Upper lobe of right lung (tissue), 1 donor: ENCODE measurements around the gene GOLGA1. TPM values are rescaled to one million over a fixed set of nuclear protein-coding genes. Genes with fewer than 3 reads are reported as not detected.

Experiments used
- ATAC-seq: fragments of 200-7000 bp; cut with Tn5 transposase; one replicate; pipeline ENCODE4 v1.9.1; 2020; ENCODE audit warnings: mild to moderate bottlenecking, moderate library complexity
- DNase-seq: peaks from one replicate; pipeline ENCODE4 v3.0.0-alpha.2; 2020
- H3K27ac ChIP-seq: fragments of 200-600 bp; one replicate; pipeline ENCODE4 v1.8.0; 2022
- H3K27me3 ChIP-seq: fragments of 200-600 bp; one replicate; pipeline ENCODE4 v1.8.0; 2022; ENCODE audit warnings: mild to moderate bottlenecking
- H3K36me3 ChIP-seq: fragments of 200-600 bp; one replicate; pipeline ENCODE4 v1.8.0; 2022
- H3K4me1 ChIP-seq: fragments of 200-600 bp; one replicate; pipeline ENCODE4 v1.8.0; 2022
- H3K4me3 ChIP-seq: fragments of 200-600 bp; one replicate; pipeline ENCODE4 v1.8.0; 2022; ENCODE audit warnings: mild to moderate bottlenecking
- H3K9me3 ChIP-seq: fragments of 200-600 bp; one replicate; pipeline ENCODE4 v1.8.0; 2022
- CTCF ChIP-seq: fragments of 200-600 bp; IDR thresholded peaks from one replicate; pipeline ENCODE4 v1.8.0; 2022; ENCODE audit warnings: antibody characterized with exemption
- intact Hi-C: fragments of 100-400 bp; cut with DNase I; formaldehyde crosslinking; loops from one replicate; pipeline ENCODE4 v1.11.0; 2022
- long read RNA-seq: library from polyadenylated mRNA; unstranded; transcript quantifications from one replicate; pipeline ENCODE4 v2.0.0, GENCODE V29; 2021
- total RNA-seq: library from RNA; stranded (reverse); fragmentation: NEBNext Ultra II Directional; extraction: Animal tissue kit (Norgen Biotek cat#: 25700); gene quantifications from one replicate; pipeline ENCODE4 v1.2.1, GENCODE V29; 2021
- donor health status: DM: no; HTN: yes; CAD: no; lungs with severe emphysema.

The GOLGA1 gene
- 17.9 TPM for total RNA-seq
- long read RNA-seq, full-length matches to known transcripts: 9 of 31 reads
- long read RNA-seq, partial matches to known transcripts: 5 of 31 reads
- long read RNA-seq, other reads (novel, unspliced or antisense): 17 of 31 reads

DNA sequence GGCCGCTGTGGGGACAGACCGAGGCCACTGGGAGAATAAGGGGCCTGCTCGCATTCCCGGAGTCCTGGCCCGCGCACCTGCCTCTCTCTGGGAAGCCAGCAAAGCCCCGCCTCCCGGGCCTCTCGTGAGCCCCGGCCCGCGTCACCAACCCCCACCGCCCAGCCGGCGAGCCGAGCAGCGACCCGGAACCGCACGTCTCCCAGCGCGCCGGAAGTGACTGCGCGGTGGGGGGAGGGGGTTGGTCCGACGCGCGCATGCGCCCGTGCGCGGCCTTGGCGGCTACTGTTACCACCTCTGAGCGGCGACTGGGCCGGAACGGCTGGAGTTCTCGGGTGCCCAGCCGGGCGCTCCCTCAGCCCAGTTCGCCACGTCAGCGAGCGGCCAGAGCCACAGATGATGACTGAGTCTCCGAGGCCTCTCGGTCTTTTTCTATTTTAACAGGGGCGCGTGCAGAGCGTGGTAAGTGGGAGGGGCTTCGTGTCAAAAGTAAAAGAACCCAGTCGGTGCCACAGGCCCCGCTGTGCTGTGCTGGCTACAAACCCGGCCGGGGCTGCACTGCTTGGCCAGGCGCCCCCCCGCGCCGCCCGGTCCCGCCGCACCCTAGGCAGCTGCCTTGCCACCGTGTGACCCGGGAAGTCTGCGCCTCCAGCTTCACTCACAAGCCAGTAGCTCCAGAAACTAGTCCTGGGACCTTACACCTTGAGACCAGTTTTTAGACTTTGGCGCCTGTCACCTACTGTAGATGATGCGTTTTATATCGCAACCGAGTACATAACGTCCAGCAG is at the start of gene GOLGA1:
GOLGA1 (minus strand) TSS at position 190 of the 785 bp plus-strand sequence. CDS start 2,372 bp downstream, outside the sequence.
- peak; percentile 99 for DNase-seq
- Histone ChIP-seq H3K4me3 (peak within 1 kb of the TSS; percentile 90), H3K27ac (peak within 1 kb of the TSS; percentile 97), H3K27me3 (no peaks in the 10 kb centered on the region), H3K36me3 (peaks cover 25% of the 10 kb centered on the region), H3K9me3 (no peaks in the 10 kb centered on the region), H3K4me1 (peaks cover 15% of the 10 kb centered on the region)
- no peak for TF ChIP-seq CTCF
- intact Hi-C loops: no loop called here
- peak; percentile 98 for ATAC-seq

DNA sequence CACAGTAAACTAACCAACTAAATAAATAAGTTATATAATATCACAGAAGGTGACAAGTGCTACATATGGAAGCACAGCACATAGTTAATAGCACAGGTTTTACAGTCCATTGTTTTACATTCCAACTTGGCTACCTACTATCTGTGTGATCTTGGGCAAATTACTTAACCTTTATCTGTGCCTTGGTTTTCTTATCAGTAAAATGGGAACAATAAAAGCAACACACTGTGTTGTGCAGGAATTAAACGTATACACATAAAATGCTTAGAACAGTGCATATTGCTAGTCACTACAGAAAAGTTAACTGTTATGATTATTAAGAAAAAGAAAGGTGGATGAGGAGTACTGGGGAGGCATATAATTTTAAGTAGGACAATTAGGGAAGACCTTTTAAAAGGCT is 42.8 kb upstream of the GOLGA1 start:
- Histone ChIP-seq H3K36me3 (peaks cover 13% of the 10 kb centered on the region), H3K9me3 (no peaks in the 10 kb centered on the region), H3K27me3 (no peaks in the 10 kb centered on the region), H3K27ac (no peak overlapping the region), H3K4me3 (no peak overlapping the region), H3K4me1 (no peaks in the 10 kb centered on the region)
- DNase-seq: no peak
- TF ChIP-seq CTCF: no peak
- no peak for ATAC-seq
- intact Hi-C loops: no loop called here

DNA sequence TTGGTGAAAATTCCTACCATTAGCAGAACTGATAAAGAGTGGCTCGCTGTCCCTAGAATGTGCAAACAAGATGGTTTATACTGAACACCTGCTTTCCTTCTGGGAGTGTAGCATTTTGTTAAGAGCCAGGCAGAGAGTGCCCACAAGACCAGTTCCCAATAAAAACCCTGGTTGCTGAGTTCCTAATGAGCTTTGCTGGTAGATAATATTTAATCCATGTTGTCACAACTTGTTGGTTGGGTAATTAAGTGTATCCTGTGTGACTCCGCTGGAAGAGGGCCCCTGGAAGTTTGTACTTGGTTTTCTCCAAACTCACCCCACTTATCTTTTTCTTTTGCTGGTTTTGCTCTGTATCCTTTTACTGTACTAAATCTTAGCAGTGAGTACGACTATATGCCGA is 39.5 kb upstream of the GOLGA1 start:
- no peak overlapping the region for H3K4me3 ChIP-seq
- no peak for DNase-seq
- H3K4me1 ChIP-seq: no peaks in the 10 kb centered on the region
- no peaks in the 10 kb centered on the region for H3K9me3 ChIP-seq
- peaks cover 18% of the 10 kb centered on the region for H3K36me3 ChIP-seq
- no peaks in the 10 kb centered on the region for H3K27me3 ChIP-seq
- intact Hi-C loops: no loop called here
- TF ChIP-seq CTCF: no peak
- ATAC-seq: no peak
- no peak overlapping the region for H3K27ac ChIP-seq

DNA sequence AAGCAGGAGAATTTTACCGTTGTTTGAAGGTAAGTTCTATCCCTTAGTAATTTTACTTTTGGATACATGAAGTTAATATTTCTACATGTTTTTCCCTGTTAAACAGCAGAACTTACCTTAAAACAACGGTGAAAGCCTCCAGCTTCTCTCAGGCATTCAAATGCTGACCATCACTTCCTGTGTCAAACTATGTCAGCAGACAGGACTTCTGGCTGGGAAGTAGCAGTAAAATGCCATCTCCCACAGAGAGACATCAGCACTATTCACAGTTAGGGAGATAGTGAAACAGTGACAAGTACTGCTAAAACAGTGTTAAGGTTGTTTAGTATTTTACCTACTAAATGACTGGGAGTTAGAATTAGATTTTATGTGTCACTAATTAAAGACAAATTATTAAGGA is 34.2 kb upstream of the GOLGA1 start:
- Histone ChIP-seq H3K4me3 (no peak overlapping the region), H3K9me3 (no peaks in the 10 kb centered on the region), H3K4me1 (no peaks in the 10 kb centered on the region), H3K27ac (no peak overlapping the region), H3K36me3 (peaks cover 36% of the 10 kb centered on the region), H3K27me3 (no peaks in the 10 kb centered on the region)
- ATAC-seq: no peak
- intact Hi-C loops: no loop called here
- TF ChIP-seq CTCF: no peak
- no peak for DNase-seq

- ATAC-seq (no peak), DNase-seq (no peak)
- H3K27me3 ChIP-seq: no peaks in the 10 kb centered on the region
- no peaks in the 10 kb centered on the region for H3K4me1 ChIP-seq
- peaks cover 44% of the 10 kb centered on the region for H3K36me3 ChIP-seq
- H3K4me3 ChIP-seq: no peak overlapping the region
- intact Hi-C loops: no loop called here
- H3K9me3 ChIP-seq: no peaks in the 10 kb centered on the region
- no peak for TF ChIP-seq CTCF
- no peak overlapping the region for H3K27ac ChIP-seq
Observed at GRCh38 chr9:124973807-124974206, 32.9 kb upstream of the GOLGA1 start.
